ENCODE results near the gene OR2AK2. TPM values are rescaled to one million over a fixed set of nuclear protein-coding genes. Genes with fewer than 3 reads are reported as not detected.

The OR2AK2 gene
- total RNA-seq, 1 experiment from 2014 or later: not detected

DNA sequence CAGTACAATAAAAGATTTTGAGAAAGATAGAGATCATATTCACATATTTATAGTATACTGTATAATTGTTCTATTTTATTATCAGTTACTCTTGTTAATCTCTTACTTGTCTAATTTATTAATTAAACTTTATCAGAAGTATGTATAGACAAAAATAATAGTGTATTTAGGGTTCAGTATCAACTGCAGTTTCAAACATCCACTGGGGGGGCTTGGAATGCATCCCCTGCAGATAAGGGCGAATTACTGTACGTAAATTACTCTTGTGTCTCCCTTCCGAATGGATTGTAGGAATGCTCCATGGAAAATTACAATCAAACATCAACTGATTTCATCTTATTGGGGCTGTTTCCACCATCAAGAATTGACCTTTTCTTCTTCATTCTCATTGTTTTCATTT lies 16.5 kb upstream of the OR2AK2 start, which contains the start of gene OR2L8:
Gene OR2L8 (plus strand): TSS at position 301 of the 400 bp plus-strand sequence. CDS start 0 bp downstream, at position 301.
- ChIA-PET CTCF (no interaction called here), POLR2A (no interaction called here)
- TF ChIP-seq, protein P1, sequence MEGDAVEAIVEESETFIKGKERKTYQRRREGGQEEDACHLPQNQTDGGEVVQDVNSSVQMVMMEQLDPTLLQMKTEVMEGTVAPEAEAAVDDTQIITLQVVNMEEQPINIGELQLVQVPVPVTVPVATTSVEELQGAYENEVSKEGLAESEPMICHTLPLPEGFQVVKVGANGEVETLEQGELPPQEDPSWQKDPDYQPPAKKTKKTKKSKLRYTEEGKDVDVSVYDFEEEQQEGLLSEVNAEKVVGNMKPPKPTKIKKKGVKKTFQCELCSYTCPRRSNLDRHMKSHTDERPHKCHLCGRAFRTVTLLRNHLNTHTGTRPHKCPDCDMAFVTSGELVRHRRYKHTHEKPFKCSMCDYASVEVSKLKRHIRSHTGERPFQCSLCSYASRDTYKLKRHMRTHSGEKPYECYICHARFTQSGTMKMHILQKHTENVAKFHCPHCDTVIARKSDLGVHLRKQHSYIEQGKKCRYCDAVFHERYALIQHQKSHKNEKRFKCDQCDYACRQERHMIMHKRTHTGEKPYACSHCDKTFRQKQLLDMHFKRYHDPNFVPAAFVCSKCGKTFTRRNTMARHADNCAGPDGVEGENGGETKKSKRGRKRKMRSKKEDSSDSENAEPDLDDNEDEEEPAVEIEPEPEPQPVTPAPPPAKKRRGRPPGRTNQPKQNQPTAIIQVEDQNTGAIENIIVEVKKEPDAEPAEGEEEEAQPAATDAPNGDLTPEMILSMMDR (IDR thresholded peaks at IDR 0.05; ENCODE audit: insufficient read depth in 1 of 2, low read depth in 1 of 2, low read length in 1 of 2, severe bottlenecking in 1 of 2, unreplicated experiment in 1 of 2): no peak
- Histone ChIP-seq H3K4me3 (ENCODE audit: low read depth, low read length) (no peak within 1 kb of the TSS), H3K27me3 (replicated peaks; ENCODE audit: control insufficient read depth, insufficient read depth, low read length) (no peaks in the 10 kb centered on the region), H3K9me3 (no peaks in the 10 kb centered on the region; the same call in 1 of the 2 replicates), H3K36me3 (ENCODE audit: control insufficient read depth, insufficient read depth, low read length) (no peaks in the 10 kb centered on the region), H3K4me1 (no peaks in the 10 kb centered on the region)
- no peak within 1 kb of the TSS for H3K4me3 Mint-ChIP-seq (ENCODE audit: unreplicated experiment)
- BruUV-seq (replicated peaks): no TSS peak
- H3K27me3 Mint-ChIP-seq (ENCODE audit: insufficient read depth, unreplicated experiment): no peaks in the 10 kb centered on the region
- H3K9me3 Mint-ChIP-seq (ENCODE audit: unreplicated experiment): peaks cover 16% of the 10 kb centered on the region
- intact Hi-C loops (cut with micrococcal nuclease; ENCODE audit: unreplicated experiment): no loop called here
- no peak within 1 kb of the TSS for H3K27ac Mint-ChIP-seq (ENCODE audit: unreplicated experiment)
- H3K4me1 Mint-ChIP-seq (ENCODE audit: low read depth, unreplicated experiment): no peaks in the 10 kb centered on the region
- DNase-seq: no peak
- no peaks in the 10 kb centered on the region for H3K36me3 Mint-ChIP-seq (ENCODE audit: insufficient read depth, unreplicated experiment)

GRCh38 chr1:247953408-247953807 lies 11.6 kb upstream of the OR2AK2 start:
- ChIA-PET POLR2A (no interaction called here), CTCF (no interaction called here)
- Mint-ChIP-seq H3K36me3 (ENCODE audit: insufficient read depth, unreplicated experiment) (no peaks in the 10 kb centered on the region), H3K27me3 (ENCODE audit: insufficient read depth, unreplicated experiment) (no peaks in the 10 kb centered on the region), H3K4me1 (ENCODE audit: low read depth, unreplicated experiment) (no peaks in the 10 kb centered on the region), H3K4me3 (ENCODE audit: unreplicated experiment) (no peak overlapping the region), H3K27ac (ENCODE audit: unreplicated experiment) (no peak overlapping the region), H3K9me3 (ENCODE audit: unreplicated experiment) (peaks cover 9% of the 10 kb centered on the region)
- Histone ChIP-seq H3K9me3 (no peaks in the 10 kb centered on the region; the same call in 1 of the 2 replicates), H3K4me3 (ENCODE audit: low read depth, low read length) (no peak overlapping the region), H3K27me3 (replicated peaks; ENCODE audit: control insufficient read depth, insufficient read depth, low read length) (no peaks in the 10 kb centered on the region), H3K36me3 (ENCODE audit: control insufficient read depth, insufficient read depth, low read length) (no peaks in the 10 kb centered on the region), H3K4me1 (no peaks in the 10 kb centered on the region)
- intact Hi-C loops (cut with micrococcal nuclease; ENCODE audit: unreplicated experiment): no loop called here
- TF ChIP-seq, protein P1 (IDR thresholded peaks at IDR 0.05; ENCODE audit: insufficient read depth in 1 of 2, low read depth in 1 of 2, low read length in 1 of 2, severe bottlenecking in 1 of 2, unreplicated experiment in 1 of 2): no peak
- BruUV-seq (replicated peaks): no TSS peak
- DNase-seq: no peak

GRCh38 chr1:247961791-247962190 lies 3.2 kb upstream of the OR2AK2 start:
- no peak overlapping the region for H3K27ac Mint-ChIP-seq (ENCODE audit: unreplicated experiment)
- ChIA-PET POLR2A (no interaction called here), CTCF (no interaction called here)
- intact Hi-C loops (cut with micrococcal nuclease; ENCODE audit: unreplicated experiment): no loop called here
- no TSS peak for BruUV-seq (replicated peaks)
- H3K9me3 Mint-ChIP-seq (ENCODE audit: unreplicated experiment): peaks cover 18% of the 10 kb centered on the region
- H3K4me3 Mint-ChIP-seq (ENCODE audit: unreplicated experiment): no peak overlapping the region
- TF ChIP-seq, protein P1 (IDR thresholded peaks at IDR 0.05; ENCODE audit: insufficient read depth in 1 of 2, low read depth in 1 of 2, low read length in 1 of 2, severe bottlenecking in 1 of 2, unreplicated experiment in 1 of 2): no peak
- no peak for DNase-seq
- H3K27me3 ChIP-seq (replicated peaks; ENCODE audit: control insufficient read depth, insufficient read depth, low read length): no peaks in the 10 kb centered on the region
- no peaks in the 10 kb centered on the region for H3K4me1 ChIP-seq
- no peaks in the 10 kb centered on the region for H3K4me1 Mint-ChIP-seq (ENCODE audit: low read depth, unreplicated experiment)
- no peak overlapping the region for H3K4me3 ChIP-seq (ENCODE audit: low read depth, low read length)
- no peaks in the 10 kb centered on the region for H3K36me3 Mint-ChIP-seq (ENCODE audit: insufficient read depth, unreplicated experiment)
- no peaks in the 10 kb centered on the region for H3K9me3 ChIP-seq
- H3K27me3 Mint-ChIP-seq (ENCODE audit: insufficient read depth, unreplicated experiment): no peaks in the 10 kb centered on the region
- no peaks in the 10 kb centered on the region for H3K36me3 ChIP-seq (ENCODE audit: control insufficient read depth, insufficient read depth, low read length)
